Activated naive CD8-positive, alpha-beta T cell (primary cell): ENCODE results near the gene CHIC2.
"Not testable (repeated sequence)": the region's sequence is repeated elsewhere in the genome, so short reads cannot be mapped to it uniquely, and the experiment has no call there.

Experiments
- H3K27ac Mint-ChIP-seq: one replicate; pipeline ENCODE4 v1.8.0; 2021; ENCODE audit warnings: mixed read lengths
- H3K27me3 Mint-ChIP-seq: one replicate; pipeline ENCODE4 v1.8.0; 2021; ENCODE audit warnings: mixed read lengths
- H3K36me3 Mint-ChIP-seq: one replicate; pipeline ENCODE4 v1.8.0; 2021; ENCODE audit warnings: mixed read lengths
- H3K4me1 Mint-ChIP-seq: one replicate; pipeline ENCODE4 v1.8.0; 2021; ENCODE audit warnings: low read depth, mixed read lengths
- H3K4me3 Mint-ChIP-seq: one replicate; pipeline ENCODE4 v1.8.0; 2021; ENCODE audit warnings: mild to moderate bottlenecking, mixed read lengths
- H3K9me3 Mint-ChIP-seq: one replicate; pipeline ENCODE4 v1.8.0; 2021; ENCODE audit warnings: low read depth, mixed read lengths

Gene CHIC2

DNA sequence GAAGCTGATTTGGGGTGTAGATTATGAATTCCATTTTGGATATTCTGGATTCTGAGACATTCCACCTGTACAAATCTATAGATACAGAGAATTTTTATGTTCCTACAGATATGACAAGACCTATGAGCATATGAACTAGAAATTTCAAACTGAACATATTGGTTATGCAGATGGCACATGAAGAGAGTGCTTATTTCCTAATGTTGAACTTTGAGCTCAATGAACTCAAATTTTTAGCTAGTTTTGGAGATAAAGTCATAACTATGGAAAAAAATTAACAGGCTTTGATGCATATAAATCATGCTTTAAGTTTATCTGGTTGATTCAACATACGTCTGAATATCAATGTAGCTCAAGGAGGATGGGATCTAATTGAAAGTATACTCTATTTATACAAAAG lies 8.9 kb downstream of the CHIC2 start:
- H3K27me3 Mint-ChIP-seq, result no peaks in the 10 kb centered on the region
- peaks cover 74% of the 10 kb centered on the region for H3K4me1 Mint-ChIP-seq
- H3K36me3 Mint-ChIP-seq, result peaks cover 6% of the 10 kb centered on the region
- peak overlapping the region; percentile 7 for H3K27ac Mint-ChIP-seq
- no peaks in the 10 kb centered on the region for H3K9me3 Mint-ChIP-seq
- peak overlapping the region; percentile 33 for H3K4me3 Mint-ChIP-seq

DNA sequence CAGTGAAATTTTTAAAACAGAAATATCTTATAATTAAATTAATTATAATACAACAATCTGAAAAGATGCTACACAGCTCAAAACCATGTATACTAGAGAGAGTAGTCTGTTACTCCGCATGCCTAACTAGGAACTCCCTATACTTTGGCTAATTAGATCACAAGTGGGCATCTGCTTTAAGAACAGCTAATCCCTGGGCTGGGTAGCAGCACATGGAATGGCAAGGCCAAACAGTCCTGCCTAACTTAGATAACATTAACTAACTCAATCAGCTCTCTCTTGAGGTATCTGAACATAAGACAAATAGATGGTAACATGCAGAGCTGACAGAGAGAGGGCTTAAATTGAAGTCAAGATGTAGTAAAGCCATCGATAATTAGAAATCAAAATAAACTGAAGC lies 9.9 kb downstream of the CHIC2 start:
- peaks cover 6% of the 10 kb centered on the region for H3K36me3 Mint-ChIP-seq
- H3K9me3 Mint-ChIP-seq, result no peaks in the 10 kb centered on the region
- peaks cover 72% of the 10 kb centered on the region for H3K4me1 Mint-ChIP-seq

GRCh38 chr4:54053322-54053721 lies 11.1 kb downstream of the CHIC2 start:
- not testable (repeated sequence) for H3K27me3 Mint-ChIP-seq, H3K9me3 Mint-ChIP-seq, H3K27ac Mint-ChIP-seq, H3K36me3 Mint-ChIP-seq, H3K4me3 Mint-ChIP-seq
- peaks cover 68% of the 10 kb centered on the region for H3K4me1 Mint-ChIP-seq

More for the DNA sequence above, 9.9 kb downstream of the CHIC2 start:
- Mint-ChIP-seq H3K27ac (peak overlapping the region; percentile 25), H3K4me3 (no peak overlapping the region), H3K27me3 (no peaks in the 10 kb centered on the region)

GRCh38 chr4:54050214-54050904 lies 14.0 kb downstream of the CHIC2 start:
- Mint-ChIP-seq H3K4me1 (peaks cover 42% of the 10 kb centered on the region), H3K4me3 (no peak overlapping the region), H3K27me3 (no peaks in the 10 kb centered on the region), H3K36me3 (peaks cover 11% of the 10 kb centered on the region), H3K9me3 (no peaks in the 10 kb centered on the region), H3K27ac (no peak overlapping the region)

DNA sequence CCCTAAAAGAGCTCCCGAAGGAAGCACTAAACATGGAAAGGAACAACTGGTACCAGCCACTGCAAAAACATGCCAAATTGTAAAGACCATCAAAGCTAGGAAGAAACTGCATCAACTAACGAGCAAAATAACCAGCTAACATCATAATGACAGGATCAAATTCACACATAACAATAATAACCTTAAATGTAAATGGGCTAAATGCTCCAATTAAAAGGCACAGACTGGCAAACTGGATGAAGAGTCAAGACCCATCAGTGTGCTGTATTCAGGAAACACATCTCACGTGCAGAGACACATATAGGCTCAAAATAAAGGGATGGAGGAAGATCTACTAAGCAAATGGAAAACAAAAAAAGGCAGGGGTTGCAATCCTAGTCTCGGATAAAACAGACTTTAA lies 20.8 kb downstream of the CHIC2 start:
- H3K9me3 Mint-ChIP-seq, H3K27me3 Mint-ChIP-seq, H3K27ac Mint-ChIP-seq, H3K4me3 Mint-ChIP-seq: not testable (repeated sequence)
- Mint-ChIP-seq H3K4me1 (peaks cover 37% of the 10 kb centered on the region), H3K36me3 (peaks cover 27% of the 10 kb centered on the region)

DNA sequence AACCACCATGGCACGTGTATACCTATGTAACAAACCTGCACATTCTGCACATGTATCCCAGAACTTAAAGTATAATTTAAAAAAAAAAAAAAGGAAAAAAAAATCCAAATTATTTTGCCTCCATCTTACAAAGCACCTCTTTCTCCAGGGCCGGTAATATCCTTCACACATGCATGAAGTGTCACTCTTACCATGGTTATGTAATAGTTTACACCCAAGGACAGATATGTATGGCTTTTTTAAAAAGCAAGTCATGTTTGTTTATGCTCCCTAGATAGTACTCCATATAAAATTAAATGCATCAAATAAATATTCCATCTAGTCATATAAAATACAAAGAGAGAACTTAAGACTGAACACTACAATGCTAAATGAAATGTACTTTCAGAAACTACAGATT lies 22.5 kb downstream of the CHIC2 start:
- peaks cover 44% of the 10 kb centered on the region for H3K4me1 Mint-ChIP-seq
- H3K27ac Mint-ChIP-seq, result no peak overlapping the region
- H3K36me3 Mint-ChIP-seq, result peaks cover 24% of the 10 kb centered on the region
- peak overlapping the region; percentile 6 for H3K4me3 Mint-ChIP-seq
- no peaks in the 10 kb centered on the region for H3K27me3 Mint-ChIP-seq
- peaks cover 8% of the 10 kb centered on the region for H3K9me3 Mint-ChIP-seq

GRCh38 chr4:54041100-54041499 lies 23.3 kb downstream of the CHIC2 start:
- peaks cover 22% of the 10 kb centered on the region for H3K36me3 Mint-ChIP-seq
- H3K4me1 Mint-ChIP-seq, result peaks cover 51% of the 10 kb centered on the region
- H3K4me3 Mint-ChIP-seq, result peak overlapping the region; percentile 22
- H3K27ac Mint-ChIP-seq, result peak overlapping the region; percentile 6
- no peaks in the 10 kb centered on the region for H3K27me3 Mint-ChIP-seq
- H3K9me3 Mint-ChIP-seq, result peaks cover 8% of the 10 kb centered on the region

- Mint-ChIP-seq H3K36me3 (peaks cover 20% of the 10 kb centered on the region), H3K27ac (no peak overlapping the region), H3K4me3 (no peak overlapping the region), H3K4me1 (peaks cover 63% of the 10 kb centered on the region), H3K9me3 (no peaks in the 10 kb centered on the region), H3K27me3 (no peaks in the 10 kb centered on the region)
These were observed 26.3 kb downstream of the CHIC2 start for GRCh38 chr4:54038056-54038455.

DNA sequence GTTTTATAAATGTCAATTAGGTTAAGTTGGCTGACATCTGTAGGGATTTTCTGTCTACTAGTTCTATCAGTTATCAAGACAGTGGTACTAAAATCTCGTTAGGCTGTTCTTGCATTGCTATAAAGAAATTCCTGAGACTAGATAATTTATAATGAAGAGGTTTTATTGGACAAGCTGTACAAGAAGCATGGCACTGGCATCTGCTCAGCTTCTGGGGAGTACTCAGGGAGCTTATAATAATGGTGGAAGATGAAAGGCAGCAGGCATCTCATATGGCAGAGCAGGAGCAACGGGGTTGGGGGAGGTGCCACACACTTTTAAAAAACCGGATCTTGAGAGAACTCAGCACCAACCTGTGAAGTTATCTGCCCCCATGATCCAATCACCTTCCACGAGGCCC lies 28.2 kb downstream of the CHIC2 start:
- Mint-ChIP-seq H3K36me3 (peaks cover 19% of the 10 kb centered on the region), H3K27me3 (no peaks in the 10 kb centered on the region), H3K4me3 (no peak overlapping the region), H3K27ac (no peak overlapping the region), H3K9me3 (no peaks in the 10 kb centered on the region), H3K4me1 (peaks cover 60% of the 10 kb centered on the region)

DNA sequence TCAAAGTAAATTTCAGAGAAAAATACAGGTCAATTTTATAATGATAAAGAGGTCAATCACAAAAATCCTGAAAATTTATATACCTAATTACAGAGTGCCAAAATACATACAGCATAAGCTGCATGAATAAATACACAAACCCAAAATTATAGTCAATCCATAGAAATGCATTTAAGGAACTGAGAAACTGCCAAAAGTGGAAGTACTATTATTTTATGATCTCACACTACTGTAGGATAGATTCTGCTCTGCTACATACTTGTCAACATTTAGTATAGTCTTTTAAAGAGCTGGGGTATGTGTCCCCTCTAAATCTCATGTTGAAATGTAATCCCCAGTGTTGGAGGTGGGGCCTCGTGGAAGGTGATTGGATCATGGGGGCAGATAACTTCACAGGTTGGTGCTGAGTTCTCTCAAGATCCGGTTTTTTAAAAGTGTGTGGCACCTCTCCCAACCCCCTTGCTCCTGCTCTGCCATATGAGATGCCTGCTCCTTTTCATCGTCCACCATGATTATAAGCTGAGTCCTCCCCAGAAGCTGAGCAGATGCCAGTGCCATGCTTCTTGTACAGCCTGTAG lies 31.8 kb downstream of the CHIC2 start:
- Mint-ChIP-seq H3K9me3 (no peaks in the 10 kb centered on the region), H3K27me3 (no peaks in the 10 kb centered on the region), H3K4me3 (no peak overlapping the region), H3K4me1 (peaks cover 54% of the 10 kb centered on the region), H3K36me3 (peaks cover 12% of the 10 kb centered on the region), H3K27ac (no peak overlapping the region)

GRCh38 chr4:54027311-54027710 lies 37.1 kb downstream of the CHIC2 start:
- Mint-ChIP-seq H3K27me3 (no peaks in the 10 kb centered on the region), H3K27ac (no peak overlapping the region), H3K9me3 (no peaks in the 10 kb centered on the region), H3K36me3 (peaks cover 2% of the 10 kb centered on the region), H3K4me3 (no peak overlapping the region), H3K4me1 (peaks cover 27% of the 10 kb centered on the region)

DNA sequence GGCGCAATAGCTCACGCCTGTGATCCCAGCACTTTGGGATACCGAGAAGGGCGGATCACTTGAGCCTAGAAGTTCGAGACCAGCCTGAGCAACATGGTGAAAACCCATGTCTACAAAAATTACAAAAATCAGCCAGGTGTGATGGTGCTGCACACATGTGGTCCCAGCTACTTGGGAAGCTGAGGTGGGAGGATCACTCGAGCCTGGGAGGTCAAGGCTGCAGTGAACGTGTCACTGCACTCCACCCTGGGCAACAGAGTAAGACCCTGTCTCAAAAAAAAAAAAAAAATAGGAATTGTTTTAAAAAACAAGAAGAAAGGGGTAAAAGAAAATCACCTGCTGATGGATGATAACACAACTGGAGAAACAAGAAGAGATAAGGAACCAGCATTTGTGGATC lies 38.8 kb downstream of the CHIC2 start:
- H3K4me3 Mint-ChIP-seq, result no peak overlapping the region
- H3K9me3 Mint-ChIP-seq, result no peaks in the 10 kb centered on the region
- H3K27me3 Mint-ChIP-seq, result no peaks in the 10 kb centered on the region
- peaks cover 24% of the 10 kb centered on the region for H3K4me1 Mint-ChIP-seq
- no peak overlapping the region for H3K27ac Mint-ChIP-seq
- peaks cover 2% of the 10 kb centered on the region for H3K36me3 Mint-ChIP-seq

DNA sequence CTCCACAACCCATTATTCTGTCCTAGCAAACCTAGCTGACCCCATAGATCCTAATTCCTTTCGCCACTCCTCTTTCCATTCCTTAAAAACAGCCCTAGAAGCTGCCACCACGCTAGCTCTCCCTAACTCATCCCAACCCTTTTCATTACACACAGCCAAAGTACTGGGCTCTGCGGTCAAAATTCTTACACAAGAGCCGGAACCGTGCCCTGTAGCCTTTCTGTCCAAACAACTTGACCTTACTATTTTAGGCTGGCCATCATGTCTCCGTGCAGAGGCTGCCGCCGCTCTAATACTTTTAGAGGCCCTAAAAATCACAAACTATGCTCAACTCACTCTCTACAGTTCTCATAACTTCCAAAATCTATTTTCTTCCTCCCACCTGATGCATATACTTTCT lies 41.4 kb downstream of the CHIC2 start:
- H3K36me3 Mint-ChIP-seq, H3K27me3 Mint-ChIP-seq, H3K27ac Mint-ChIP-seq: not testable (repeated sequence)

DNA sequence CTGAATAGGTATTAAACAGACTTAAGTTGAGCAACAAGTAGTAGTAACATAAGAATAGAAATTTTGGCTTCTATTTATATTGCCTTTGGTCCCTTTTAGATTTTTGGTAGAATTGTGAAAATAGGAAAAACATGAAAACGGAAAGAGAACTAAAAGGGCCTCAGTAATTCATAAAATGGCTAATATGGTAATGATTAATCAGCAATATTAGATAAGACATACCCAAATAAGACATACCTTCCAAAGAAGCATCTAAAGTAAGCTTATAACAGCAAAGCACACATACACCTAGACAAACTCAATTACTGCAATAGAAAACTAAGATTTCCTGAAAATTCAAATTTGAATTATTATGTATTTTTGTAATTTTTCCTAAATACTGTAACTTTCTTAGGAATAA lies 46.4 kb downstream of the CHIC2 start:
- H3K36me3 Mint-ChIP-seq, result no peaks in the 10 kb centered on the region
- no peak overlapping the region for H3K4me3 Mint-ChIP-seq
- no peak overlapping the region for H3K27ac Mint-ChIP-seq
- H3K9me3 Mint-ChIP-seq, result no peaks in the 10 kb centered on the region
- H3K4me1 Mint-ChIP-seq, result peaks cover 20% of the 10 kb centered on the region
- no peaks in the 10 kb centered on the region for H3K27me3 Mint-ChIP-seq

More for the DNA sequence above, 41.4 kb downstream of the CHIC2 start:
- H3K4me1 Mint-ChIP-seq, result peaks cover 16% of the 10 kb centered on the region
- not testable (repeated sequence) for H3K4me3 Mint-ChIP-seq, H3K9me3 Mint-ChIP-seq

- no peaks in the 10 kb centered on the region for H3K9me3 Mint-ChIP-seq
- no peak overlapping the region for H3K27ac Mint-ChIP-seq
- H3K4me3 Mint-ChIP-seq, result no peak overlapping the region
- H3K36me3 Mint-ChIP-seq, result peaks cover 2% of the 10 kb centered on the region
- peaks cover 20% of the 10 kb centered on the region for H3K4me1 Mint-ChIP-seq
- no peaks in the 10 kb centered on the region for H3K27me3 Mint-ChIP-seq
These were observed 47.1 kb downstream of the CHIC2 start for GRCh38 chr4:54017308-54017707.

DNA sequence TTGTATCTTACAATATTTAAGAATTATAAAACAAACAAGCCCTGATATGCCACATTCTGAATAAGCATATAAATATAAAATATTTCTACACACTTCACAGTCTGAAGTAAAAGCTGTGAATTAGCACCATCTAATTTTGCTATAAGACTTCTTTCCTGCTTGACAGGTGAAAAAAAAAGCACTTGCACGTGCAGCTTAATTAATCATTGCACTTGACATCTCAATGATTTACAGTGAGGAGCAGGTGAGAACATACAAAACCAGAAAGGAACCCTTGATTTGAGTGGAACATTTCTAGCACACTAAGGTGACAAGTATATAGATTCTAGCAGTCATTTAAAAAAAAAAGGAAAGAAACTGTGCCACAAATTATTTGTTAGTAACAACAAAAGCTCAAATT lies 47.9 kb downstream of the CHIC2 start:
- peaks cover 20% of the 10 kb centered on the region for H3K4me1 Mint-ChIP-seq

More for the DNA sequence above, 47.9 kb downstream of the CHIC2 start:
- Mint-ChIP-seq H3K4me3 (no peak overlapping the region), H3K27me3 (no peaks in the 10 kb centered on the region), H3K36me3 (peaks cover 2% of the 10 kb centered on the region), H3K27ac (no peak overlapping the region), H3K9me3 (no peaks in the 10 kb centered on the region)
